ENCODE results near the gene ZNF292. TPM values are rescaled to one million over a fixed set of nuclear protein-coding genes. Genes with fewer than 3 reads are reported as not detected.

Gene ZNF292
- total and polyA plus RNA-seq, 10 of the 15 experiments (the other 5 are each of a cell fraction or from before 2014, with no cell fraction given), result 11.1 to 57.6 (median 30.6) TPM

DNA sequence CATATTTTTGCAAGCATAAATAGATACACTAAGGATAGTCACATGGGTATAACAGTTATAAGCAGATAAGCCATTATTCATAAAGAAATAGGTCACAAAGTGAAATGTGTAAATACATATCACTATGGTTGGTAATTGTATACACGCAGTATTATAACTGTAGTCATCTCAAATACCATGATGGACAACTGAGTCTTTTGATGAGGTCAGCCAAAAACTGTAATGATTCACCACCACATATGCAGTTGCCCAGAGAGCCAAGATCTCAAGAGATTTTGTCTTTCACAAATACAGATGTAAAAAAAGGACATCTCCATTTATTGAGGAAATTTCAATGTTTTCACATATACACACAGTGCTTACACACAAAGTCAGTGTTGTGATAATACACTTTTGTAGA lies 28.3 kb downstream of the ZNF292 start (continued):
- TF ChIP-seq, protein P1, sequence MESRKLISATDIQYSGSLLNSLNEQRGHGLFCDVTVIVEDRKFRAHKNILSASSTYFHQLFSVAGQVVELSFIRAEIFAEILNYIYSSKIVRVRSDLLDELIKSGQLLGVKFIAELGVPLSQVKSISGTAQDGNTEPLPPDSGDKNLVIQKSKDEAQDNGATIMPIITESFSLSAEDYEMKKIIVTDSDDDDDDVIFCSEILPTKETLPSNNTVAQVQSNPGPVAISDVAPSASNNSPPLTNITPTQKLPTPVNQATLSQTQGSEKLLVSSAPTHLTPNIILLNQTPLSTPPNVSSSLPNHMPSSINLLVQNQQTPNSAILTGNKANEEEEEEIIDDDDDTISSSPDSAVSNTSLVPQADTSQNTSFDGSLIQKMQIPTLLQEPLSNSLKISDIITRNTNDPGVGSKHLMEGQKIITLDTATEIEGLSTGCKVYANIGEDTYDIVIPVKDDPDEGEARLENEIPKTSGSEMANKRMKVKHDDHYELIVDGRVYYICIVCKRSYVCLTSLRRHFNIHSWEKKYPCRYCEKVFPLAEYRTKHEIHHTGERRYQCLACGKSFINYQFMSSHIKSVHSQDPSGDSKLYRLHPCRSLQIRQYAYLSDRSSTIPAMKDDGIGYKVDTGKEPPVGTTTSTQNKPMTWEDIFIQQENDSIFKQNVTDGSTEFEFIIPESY (IDR thresholded peaks at IDR 0.05), result no peak
- no peak for TF ChIP-seq SIN3A (IDR thresholded peaks at IDR 0.05; ENCODE audit: low read depth, low read length)
- no peak for TF ChIP-seq EZH2 (IDR thresholded peaks at IDR 0.05; ENCODE audit: borderline replicate concordance, control insufficient read depth, low read depth, low read length)
- no peak for TF ChIP-seq STAT1 (conservative IDR thresholded peaks at IDR 0.05)
- TF ChIP-seq TCF12 (IDR thresholded peaks at IDR 0.05; ENCODE audit: low read depth, low read length), result no peak
- no peak for TF ChIP-seq TCF3 (IDR thresholded peaks at IDR 0.05; ENCODE audit: borderline replicate concordance, insufficient read depth, low read depth, low read length)
- no peak for TF ChIP-seq SMAD5 (IDR thresholded peaks at IDR 0.05; ENCODE audit: low read depth)
- TF ChIP-seq, protein P2, sequence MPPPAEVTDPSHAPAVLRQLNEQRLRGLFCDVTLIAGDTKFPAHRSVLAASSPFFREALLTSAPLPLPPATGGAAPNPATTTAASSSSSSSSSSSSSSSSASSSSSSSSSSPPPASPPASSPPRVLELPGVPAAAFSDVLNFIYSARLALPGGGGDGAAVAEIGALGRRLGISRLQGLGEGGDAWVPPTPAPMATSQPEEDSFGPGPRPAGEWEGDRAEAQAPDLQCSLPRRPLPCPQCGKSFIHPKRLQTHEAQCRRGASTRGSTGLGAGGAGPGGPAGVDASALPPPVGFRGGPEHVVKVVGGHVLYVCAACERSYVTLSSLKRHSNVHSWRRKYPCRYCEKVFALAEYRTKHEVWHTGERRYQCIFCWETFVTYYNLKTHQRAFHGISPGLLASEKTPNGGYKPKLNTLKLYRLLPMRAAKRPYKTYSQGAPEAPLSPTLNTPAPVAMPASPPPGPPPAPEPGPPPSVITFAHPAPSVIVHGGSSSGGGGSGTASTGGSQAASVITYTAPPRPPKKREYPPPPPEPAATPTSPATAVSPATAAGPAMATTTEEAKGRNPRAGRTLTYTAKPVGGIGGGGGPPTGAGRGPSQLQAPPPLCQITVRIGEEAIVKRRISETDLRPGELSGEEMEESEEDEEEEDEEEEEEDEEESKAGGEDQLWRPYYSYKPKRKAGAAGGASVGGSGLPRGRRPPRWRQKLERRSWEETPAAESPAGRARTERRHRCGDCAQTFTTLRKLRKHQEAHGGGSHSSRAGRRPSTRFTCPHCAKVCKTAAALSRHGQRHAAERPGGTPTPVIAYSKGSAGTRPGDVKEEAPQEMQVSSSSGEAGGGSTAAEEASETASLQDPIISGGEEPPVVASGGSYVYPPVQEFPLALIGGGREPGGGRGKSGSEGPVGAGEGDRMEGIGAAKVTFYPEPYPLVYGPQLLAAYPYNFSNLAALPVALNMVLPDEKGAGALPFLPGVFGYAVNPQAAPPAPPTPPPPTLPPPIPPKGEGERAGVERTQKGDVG (CRISPR knock-in tag; IDR thresholded peaks at IDR 0.05), result no peak
- no peak for TF ChIP-seq SREBF1 (IDR thresholded peaks at IDR 0.05; ENCODE audit: low read length)
- TF ChIP-seq, protein P3, sequence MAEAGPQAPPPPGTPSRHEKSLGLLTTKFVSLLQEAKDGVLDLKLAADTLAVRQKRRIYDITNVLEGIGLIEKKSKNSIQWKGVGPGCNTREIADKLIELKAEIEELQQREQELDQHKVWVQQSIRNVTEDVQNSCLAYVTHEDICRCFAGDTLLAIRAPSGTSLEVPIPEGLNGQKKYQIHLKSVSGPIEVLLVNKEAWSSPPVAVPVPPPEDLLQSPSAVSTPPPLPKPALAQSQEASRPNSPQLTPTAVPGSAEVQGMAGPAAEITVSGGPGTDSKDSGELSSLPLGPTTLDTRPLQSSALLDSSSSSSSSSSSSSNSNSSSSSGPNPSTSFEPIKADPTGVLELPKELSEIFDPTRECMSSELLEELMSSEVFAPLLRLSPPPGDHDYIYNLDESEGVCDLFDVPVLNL (IDR thresholded peaks at IDR 0.05; ENCODE audit: low read depth, low read length), result no peak
- no peak; the same call in 1 of the 2 replicates for TF ChIP-seq NFIC (IDR thresholded peaks at IDR 0.05; ENCODE audit: low read depth, low read length)
- TF ChIP-seq CBX5 (IDR thresholded peaks at IDR 0.05; ENCODE audit: low read depth), result no peak
- TF ChIP-seq MEF2B (IDR thresholded peaks at IDR 0.05; ENCODE audit: partially characterized antibody, poor library complexity, severe bottlenecking), result no peak
- no peak for TF ChIP-seq SPI1 (IDR thresholded peaks at IDR 0.05; ENCODE audit: borderline replicate concordance, insufficient read depth, low read depth, low read length)
- no peak for TF ChIP-seq ESRRA (IDR thresholded peaks at IDR 0.05; ENCODE audit: low read length)
- no peak for TF ChIP-seq EGR1 (IDR thresholded peaks at IDR 0.05; ENCODE audit: borderline replicate concordance in 1 of 2, low read depth in 2 of 2, low read length in 2 of 2)
